Lower leg skin (tissue), 3 donors: Measurements from ENCODE around the gene TBC1D19.

Source experiments
- CTCF ChIP-seq, 3 donors: fragments of 450-650 bp; IDR thresholded peaks; one replicate each; pipeline ENCODE4 v1.5.1; 2016; ENCODE audit warnings: antibody characterized with exemption in 3 of 3, mild to moderate bottlenecking in 3 of 3, moderate library complexity in 2 of 3
- POLR2A ChIP-seq, 2 donors: fragments of 450-650 bp; IDR thresholded peaks; one replicate each; pipeline ENCODE4 v1.6.1; 2016 to 2017; ENCODE audit warnings: antibody characterized with exemption in 2 of 2, mild to moderate bottlenecking in 1 of 2, moderate library complexity in 1 of 2

- TF ChIP-seq POLR2A (IDR thresholded peaks at IDR 0.05) (no peak), CTCF (IDR thresholded peaks at IDR 0.05) (no peak)
These were observed 219.5 kb downstream of the TBC1D19 start for GRCh38 chr4:26803211-26803861.
